HEK293 (cell line): ENCODE data around the gene DGKQ.

Experiments
- CTCF ChIA-PET: fragments of 350-600 bp; formaldehyde crosslinking; extraction: SDS; loops from one replicate; lab custom pipeline; 2021; ENCODE audit warnings: antibody characterized with exemption; lab: Yijun Ruan, JAX
- POLR2A ChIA-PET: fragments of 300-600 bp; formaldehyde crosslinking; extraction: SDS; loops from one replicate; lab custom pipeline; 2020; ENCODE audit warnings: antibody characterized with exemption, inconsistent platforms; lab: Yijun Ruan, JAX
- H3K27ac ChIP-seq: fragments of 200-500 bp; sonication (Bioruptor generic); 2 replicates; pipeline ENCODE4 v1.5.1; 2014; ENCODE audit warnings: low read depth, low read length, control low read depth, inconsistent platforms; ENCODE audit errors: extremely low read depth
- H3K36me3 ChIP-seq, 2 experiments: fragments of 200-500 bp in 1 of 2; sonication (Bioruptor generic) in 1 of 2; 1 replicate in 1 of 2; 2 replicates in 1 of 2; pipeline ENCODE4 v1.5.1; 2014 to 2017; ENCODE audit warnings: inconsistent platforms in 2 of 2, low read length in 2 of 2; ENCODE audit not compliant: control insufficient read depth in 2 of 2, insufficient read depth in 1 of 2
- H3K4me1 ChIP-seq: fragments of 200-500 bp; sonication (Bioruptor generic); 2 replicates; pipeline ENCODE4 v1.5.1; 2014; ENCODE audit warnings: mild to moderate bottlenecking, low read length, inconsistent platforms; ENCODE audit not compliant: control insufficient read depth, insufficient read depth
- H3K4me3 ChIP-seq: 2 replicates; pipeline ENCODE4 v1.5.1; 2011; ENCODE audit warnings: low read depth, mild to moderate bottlenecking, control low read depth, low read length, moderate library complexity
- H3K9me3 ChIP-seq: fragments of 200-500 bp; sonication (Bioruptor generic); 2 replicates; pipeline ENCODE4 v1.5.1; 2014; ENCODE audit warnings: low read depth, low read length, inconsistent platforms; ENCODE audit not compliant: control insufficient read depth, insufficient read depth
- GLIS1 ChIP-seq: fragments of 450-650 bp; formaldehyde crosslinking; IDR thresholded peaks from 2 replicates; pipeline ENCODE4 v1.5.1; 2016; ENCODE audit warnings: missing biosample characterization, missing genetic modification characterization
- GLIS2 ChIP-seq: fragments of 450-650 bp; formaldehyde crosslinking; IDR thresholded peaks from 2 replicates; pipeline ENCODE4 v1.5.1; 2016; ENCODE audit warnings: missing biosample characterization, missing genetic modification characterization
- KLF17 ChIP-seq: fragments of 450-650 bp; formaldehyde crosslinking; IDR thresholded peaks from 2 replicates; pipeline ENCODE4 v1.5.1; 2016; ENCODE audit warnings: missing biosample characterization, missing genetic modification characterization
- RBAK ChIP-seq: fragments of 450-650 bp; formaldehyde crosslinking; IDR thresholded peaks from 2 replicates; pipeline ENCODE4 v1.5.1; 2016; ENCODE audit warnings: missing biosample characterization, missing genetic modification characterization
- SCRT2 ChIP-seq: fragments of 450-650 bp; formaldehyde crosslinking; IDR thresholded peaks from 2 replicates; pipeline ENCODE4 v1.5.1; 2016; ENCODE audit warnings: missing biosample characterization, missing genetic modification characterization
- SP2 ChIP-seq: fragments of 450-650 bp; formaldehyde crosslinking; IDR thresholded peaks from 2 replicates; pipeline ENCODE4 v1.5.1; 2016; ENCODE audit warnings: missing biosample characterization, missing genetic modification characterization
- ZBTB20 ChIP-seq: fragments of 450-650 bp; formaldehyde crosslinking; IDR thresholded peaks from 2 replicates; pipeline ENCODE4 v1.5.1; 2016; ENCODE audit warnings: missing biosample characterization, missing genetic modification characterization
- ZFP3 ChIP-seq: fragments of 450-650 bp; formaldehyde crosslinking; IDR thresholded peaks from 2 replicates; pipeline ENCODE4 v1.5.1; 2016; ENCODE audit warnings: low read depth, missing biosample characterization, missing genetic modification characterization
- ZNF248 ChIP-seq: fragments of 450-650 bp; formaldehyde crosslinking; IDR thresholded peaks from 2 replicates; pipeline ENCODE4 v1.5.1; 2017; ENCODE audit warnings: missing biosample characterization, missing genetic modification characterization
- ZNF335 ChIP-seq: fragments of 450-650 bp; formaldehyde crosslinking; conservative IDR thresholded peaks from 2 replicates; pipeline ENCODE4 v1.5.1; 2016; ENCODE audit warnings: missing biosample characterization, missing genetic modification characterization
- ZNF366 ChIP-seq: fragments of 450-650 bp; formaldehyde crosslinking; conservative IDR thresholded peaks from 2 replicates; pipeline ENCODE4 v1.5.1; 2016; ENCODE audit warnings: missing biosample characterization, missing genetic modification characterization
- ZNF548 ChIP-seq: fragments of 450-650 bp; formaldehyde crosslinking; IDR thresholded peaks from 2 replicates; pipeline ENCODE4 v1.5.1; 2016; ENCODE audit warnings: missing biosample characterization, missing genetic modification characterization
- ZNF585B ChIP-seq: fragments of 450-650 bp; formaldehyde crosslinking; IDR thresholded peaks from 2 replicates; pipeline ENCODE4 v1.5.1; 2016; ENCODE audit warnings: missing biosample characterization, missing genetic modification characterization
- ZNF664 ChIP-seq: fragments of 450-650 bp; formaldehyde crosslinking; IDR thresholded peaks from 2 replicates; pipeline ENCODE4 v1.5.1; 2016; ENCODE audit warnings: missing biosample characterization, missing genetic modification characterization
- ZNF707 ChIP-seq: fragments of 450-650 bp; formaldehyde crosslinking; IDR thresholded peaks from 2 replicates; pipeline ENCODE4 v1.5.1; 2016; ENCODE audit warnings: missing biosample characterization, missing genetic modification characterization
- ZNF792 ChIP-seq: fragments of 450-650 bp; formaldehyde crosslinking; IDR thresholded peaks from 2 replicates; pipeline ENCODE4 v1.5.1; 2016; ENCODE audit warnings: missing biosample characterization, missing genetic modification characterization
- TF ChIP-seq, protein P1 (sequence below): fragments of 450-650 bp; IDR thresholded peaks from 2 replicates; pipeline ENCODE4 v1.5.1; 2018; ENCODE audit warnings: missing biosample characterization, missing genetic modification characterization
- TF ChIP-seq, protein P2 (sequence below): fragments of 450-650 bp; formaldehyde crosslinking; IDR thresholded peaks from 2 replicates; pipeline ENCODE4 v1.5.1; 2016; ENCODE audit warnings: missing biosample characterization, missing genetic modification characterization
- TF ChIP-seq, protein P3 (sequence below): fragments of 450-650 bp; formaldehyde crosslinking; IDR thresholded peaks from 2 replicates; pipeline ENCODE4 v1.5.1; 2017; ENCODE audit warnings: missing biosample characterization, missing genetic modification characterization

Gene DGKQ

DNA sequence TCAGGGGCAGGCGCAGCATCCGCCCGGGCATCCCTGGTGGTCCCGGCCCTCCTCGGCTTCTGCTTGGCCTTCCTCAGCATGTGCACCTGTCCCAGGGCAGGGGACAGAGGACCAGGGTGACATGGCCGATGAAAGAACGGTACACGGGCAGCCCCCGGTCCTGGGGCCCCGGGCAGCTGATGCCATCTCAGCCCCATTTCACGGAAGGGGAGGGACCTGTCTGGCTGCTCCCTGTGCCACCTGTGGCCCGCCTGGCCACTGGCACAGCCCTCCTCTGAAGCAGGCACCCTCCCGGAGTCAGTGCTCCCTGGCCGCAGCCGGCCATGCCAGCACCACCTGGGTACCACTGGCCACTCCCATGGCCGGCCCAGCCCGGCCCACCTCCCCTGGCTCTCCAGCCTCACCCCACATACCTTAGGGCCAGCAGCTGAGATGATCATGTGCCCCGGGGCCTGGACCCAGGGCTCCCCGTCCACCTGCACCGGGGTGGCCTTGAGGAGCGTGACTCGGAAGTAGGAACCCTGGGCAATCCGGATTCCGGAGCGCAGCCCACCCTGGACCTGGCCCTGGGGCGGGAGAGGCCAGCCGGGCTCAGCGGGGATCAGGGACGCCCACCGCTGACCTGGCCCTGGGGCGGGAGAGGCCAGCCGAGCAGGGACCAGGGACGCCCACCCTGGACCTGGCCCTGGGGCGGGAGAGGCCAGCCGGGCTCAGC is 12.6 kb downstream of the DGKQ start:
- H3K4me1 ChIP-seq: no peaks in the 10 kb centered on the region
- ChIA-PET CTCF (no interaction called here), POLR2A (no interaction called here)

DNA sequence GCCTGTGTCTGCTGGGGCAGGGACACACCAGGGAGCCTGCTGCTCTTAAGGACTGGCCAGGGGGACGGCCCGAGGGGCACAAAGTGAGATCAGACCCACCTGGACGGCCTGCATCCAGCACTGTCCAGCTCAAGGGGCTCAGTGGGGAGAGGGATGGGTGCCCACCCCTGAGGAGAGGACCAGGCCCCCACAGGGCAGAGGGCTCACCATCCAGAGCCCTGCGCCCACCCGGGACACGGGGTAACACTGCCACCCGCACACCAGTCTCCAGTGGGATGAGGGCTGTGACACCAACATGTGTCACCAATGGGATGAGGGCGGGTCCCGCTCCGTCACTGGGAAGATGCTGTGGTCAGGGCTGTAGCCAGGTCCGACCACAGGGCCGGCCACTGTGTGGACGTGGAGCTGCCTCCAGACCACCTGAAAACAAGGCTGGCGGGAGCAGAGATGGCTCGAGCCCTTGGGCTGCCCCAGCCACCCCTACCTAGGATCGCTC is 13.2 kb downstream of the DGKQ start:
- CTCF ChIA-PET: no interaction called here
- H3K4me1 ChIP-seq: no peaks in the 10 kb centered on the region
- TF ChIP-seq KLF17 (tag by site-specific recombination): no peak
- TF ChIP-seq ZNF585B (tag by site-specific recombination): no peak
- TF ChIP-seq ZNF707 (tag by site-specific recombination): no peak
- H3K4me3 ChIP-seq: no peak overlapping the region
- H3K27ac ChIP-seq: no peak overlapping the region
- peaks cover 0 to 68% of the 10 kb centered on the region in 2 experiments; a peak in 1 of 3 replicates for H3K36me3 ChIP-seq
- POLR2A ChIA-PET: no interaction called here
- H3K9me3 ChIP-seq: no peaks in the 10 kb centered on the region

More for the DNA sequence above, 12.6 kb downstream of the DGKQ start:
- peaks cover 0 to 70% of the 10 kb centered on the region in 2 experiments; a peak in 1 of 3 replicates for H3K36me3 ChIP-seq
- no peak for TF ChIP-seq ZBTB20 (tag by site-specific recombination)
- TF ChIP-seq ZNF335 (tag by site-specific recombination): no peak
- TF ChIP-seq, protein P1, sequence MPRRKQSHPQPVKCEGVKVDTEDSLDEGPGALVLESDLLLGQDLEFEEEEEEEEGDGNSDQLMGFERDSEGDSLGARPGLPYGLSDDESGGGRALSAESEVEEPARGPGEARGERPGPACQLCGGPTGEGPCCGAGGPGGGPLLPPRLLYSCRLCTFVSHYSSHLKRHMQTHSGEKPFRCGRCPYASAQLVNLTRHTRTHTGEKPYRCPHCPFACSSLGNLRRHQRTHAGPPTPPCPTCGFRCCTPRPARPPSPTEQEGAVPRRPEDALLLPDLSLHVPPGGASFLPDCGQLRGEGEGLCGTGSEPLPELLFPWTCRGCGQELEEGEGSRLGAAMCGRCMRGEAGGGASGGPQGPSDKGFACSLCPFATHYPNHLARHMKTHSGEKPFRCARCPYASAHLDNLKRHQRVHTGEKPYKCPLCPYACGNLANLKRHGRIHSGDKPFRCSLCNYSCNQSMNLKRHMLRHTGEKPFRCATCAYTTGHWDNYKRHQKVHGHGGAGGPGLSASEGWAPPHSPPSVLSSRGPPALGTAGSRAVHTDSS (tag by site-specific recombination): no peak
- no peak for TF ChIP-seq ZFP3 (tag by site-specific recombination)
- no peak for TF ChIP-seq ZNF792 (tag by site-specific recombination)
- no peak for TF ChIP-seq RBAK
- H3K27ac ChIP-seq: no peak overlapping the region
- no peak overlapping the region for H3K4me3 ChIP-seq
- H3K9me3 ChIP-seq: no peaks in the 10 kb centered on the region

- no peak for TF ChIP-seq ZNF548
- TF ChIP-seq GLIS2 (tag by site-specific recombination): 0 out of 2 replicates have a peak, but pooled peaks have one; percentile 7
- no peaks in the 10 kb centered on the region for H3K9me3 ChIP-seq
- no peak overlapping the region for H3K27ac ChIP-seq
- ChIA-PET POLR2A (no interaction called here), CTCF (no interaction called here)
- H3K36me3 ChIP-seq: peaks cover 0 to 64% of the 10 kb centered on the region in 2 experiments; a peak in 1 of 3 replicates
- no peaks in the 10 kb centered on the region for H3K4me1 ChIP-seq
- no peak overlapping the region for H3K4me3 ChIP-seq
Measured at GRCh38 chr4:959338-960139, 13.8 kb downstream of the DGKQ start.

DNA sequence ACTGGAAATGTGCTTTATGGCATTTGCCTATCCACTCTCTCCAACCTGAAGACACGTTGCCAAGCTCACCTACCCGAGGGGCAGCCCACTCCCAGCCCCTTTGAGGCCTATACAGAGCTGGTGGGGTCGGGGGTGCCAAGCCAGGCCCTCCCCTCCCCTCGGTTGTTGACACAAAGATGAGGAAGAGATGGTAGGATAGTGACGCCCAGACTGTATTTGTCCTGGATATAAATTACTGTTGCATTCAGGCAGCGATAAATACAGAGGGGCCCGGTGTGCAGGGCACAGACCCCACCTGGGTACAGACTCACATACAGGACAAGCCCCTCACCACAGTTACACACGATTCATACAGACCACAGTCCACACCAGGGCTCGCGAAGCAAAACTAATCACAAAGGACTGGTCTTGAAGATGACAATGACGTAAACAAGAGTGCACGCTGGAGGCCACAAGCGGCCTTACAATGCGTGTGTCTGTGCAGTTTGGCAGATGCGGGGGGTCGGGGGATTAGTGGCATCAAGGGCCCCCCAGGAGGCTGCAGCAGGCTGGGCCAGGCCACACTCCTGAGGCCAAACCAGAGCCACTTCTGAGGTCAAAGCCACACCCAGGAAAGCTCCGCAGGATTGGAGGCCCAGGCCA is 14.6 kb downstream of the DGKQ start:
- CTCF ChIA-PET: no interaction called here

More for the DNA sequence above, 14.6 kb downstream of the DGKQ start:
- Histone ChIP-seq H3K9me3 (no peaks in the 10 kb centered on the region), H3K27ac (no peak overlapping the region), H3K4me3 (no peak overlapping the region), H3K4me1 (no peaks in the 10 kb centered on the region)
- peak; percentile 55 for TF ChIP-seq GLIS1 (tag by site-specific recombination)
- TF ChIP-seq GLIS2 (tag by site-specific recombination): peak; percentile 42; the same call in 1 of the 2 replicates
- no peak for TF ChIP-seq SCRT2 (tag by site-specific recombination)
- TF ChIP-seq ZNF366 (tag by site-specific recombination): no peak
- TF ChIP-seq ZNF664 (tag by site-specific recombination): no peak
- no peak for TF ChIP-seq ZNF248 (tag by site-specific recombination)
- TF ChIP-seq, protein P2, sequence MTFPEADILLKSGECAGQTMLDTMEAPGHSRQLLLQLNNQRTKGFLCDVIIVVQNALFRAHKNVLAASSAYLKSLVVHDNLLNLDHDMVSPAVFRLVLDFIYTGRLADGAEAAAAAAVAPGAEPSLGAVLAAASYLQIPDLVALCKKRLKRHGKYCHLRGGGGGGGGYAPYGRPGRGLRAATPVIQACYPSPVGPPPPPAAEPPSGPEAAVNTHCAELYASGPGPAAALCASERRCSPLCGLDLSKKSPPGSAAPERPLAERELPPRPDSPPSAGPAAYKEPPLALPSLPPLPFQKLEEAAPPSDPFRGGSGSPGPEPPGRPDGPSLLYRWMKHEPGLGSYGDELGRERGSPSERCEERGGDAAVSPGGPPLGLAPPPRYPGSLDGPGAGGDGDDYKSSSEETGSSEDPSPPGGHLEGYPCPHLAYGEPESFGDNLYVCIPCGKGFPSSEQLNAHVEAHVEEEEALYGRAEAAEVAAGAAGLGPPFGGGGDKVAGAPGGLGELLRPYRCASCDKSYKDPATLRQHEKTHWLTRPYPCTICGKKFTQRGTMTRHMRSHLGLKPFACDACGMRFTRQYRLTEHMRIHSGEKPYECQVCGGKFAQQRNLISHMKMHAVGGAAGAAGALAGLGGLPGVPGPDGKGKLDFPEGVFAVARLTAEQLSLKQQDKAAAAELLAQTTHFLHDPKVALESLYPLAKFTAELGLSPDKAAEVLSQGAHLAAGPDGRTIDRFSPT (tag by site-specific recombination): no peak
- TF ChIP-seq, protein P3, sequence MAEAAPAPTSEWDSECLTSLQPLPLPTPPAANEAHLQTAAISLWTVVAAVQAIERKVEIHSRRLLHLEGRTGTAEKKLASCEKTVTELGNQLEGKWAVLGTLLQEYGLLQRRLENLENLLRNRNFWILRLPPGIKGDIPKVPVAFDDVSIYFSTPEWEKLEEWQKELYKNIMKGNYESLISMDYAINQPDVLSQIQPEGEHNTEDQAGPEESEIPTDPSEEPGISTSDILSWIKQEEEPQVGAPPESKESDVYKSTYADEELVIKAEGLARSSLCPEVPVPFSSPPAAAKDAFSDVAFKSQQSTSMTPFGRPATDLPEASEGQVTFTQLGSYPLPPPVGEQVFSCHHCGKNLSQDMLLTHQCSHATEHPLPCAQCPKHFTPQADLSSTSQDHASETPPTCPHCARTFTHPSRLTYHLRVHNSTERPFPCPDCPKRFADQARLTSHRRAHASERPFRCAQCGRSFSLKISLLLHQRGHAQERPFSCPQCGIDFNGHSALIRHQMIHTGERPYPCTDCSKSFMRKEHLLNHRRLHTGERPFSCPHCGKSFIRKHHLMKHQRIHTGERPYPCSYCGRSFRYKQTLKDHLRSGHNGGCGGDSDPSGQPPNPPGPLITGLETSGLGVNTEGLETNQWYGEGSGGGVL (tag by site-specific recombination): no peak
- no peak for TF ChIP-seq SP2 (tag by site-specific recombination)
- TF ChIP-seq ZFP3 (tag by site-specific recombination): no peak
- TF ChIP-seq, all 188 proteins: peak for 2
- POLR2A ChIA-PET: no interaction called here
- H3K36me3 ChIP-seq: peaks cover 0 to 59% of the 10 kb centered on the region in 2 experiments; a peak in 1 of 3 replicates
